ENCODE results near the gene FRAS1.

GRCh38 chr4:78024085-78024484 lies 33.0 kb upstream of the FRAS1 start:
- TF ChIP-seq POLR2A (IDR thresholded peaks at IDR 0.05; ENCODE audit: low read depth, low read length), result no peak
- TF ChIP-seq EZH2 (IDR thresholded peaks at IDR 0.05; ENCODE audit: borderline replicate concordance, low read depth, low read length, severe bottlenecking), result no peak
- TF ChIP-seq, protein P1, sequence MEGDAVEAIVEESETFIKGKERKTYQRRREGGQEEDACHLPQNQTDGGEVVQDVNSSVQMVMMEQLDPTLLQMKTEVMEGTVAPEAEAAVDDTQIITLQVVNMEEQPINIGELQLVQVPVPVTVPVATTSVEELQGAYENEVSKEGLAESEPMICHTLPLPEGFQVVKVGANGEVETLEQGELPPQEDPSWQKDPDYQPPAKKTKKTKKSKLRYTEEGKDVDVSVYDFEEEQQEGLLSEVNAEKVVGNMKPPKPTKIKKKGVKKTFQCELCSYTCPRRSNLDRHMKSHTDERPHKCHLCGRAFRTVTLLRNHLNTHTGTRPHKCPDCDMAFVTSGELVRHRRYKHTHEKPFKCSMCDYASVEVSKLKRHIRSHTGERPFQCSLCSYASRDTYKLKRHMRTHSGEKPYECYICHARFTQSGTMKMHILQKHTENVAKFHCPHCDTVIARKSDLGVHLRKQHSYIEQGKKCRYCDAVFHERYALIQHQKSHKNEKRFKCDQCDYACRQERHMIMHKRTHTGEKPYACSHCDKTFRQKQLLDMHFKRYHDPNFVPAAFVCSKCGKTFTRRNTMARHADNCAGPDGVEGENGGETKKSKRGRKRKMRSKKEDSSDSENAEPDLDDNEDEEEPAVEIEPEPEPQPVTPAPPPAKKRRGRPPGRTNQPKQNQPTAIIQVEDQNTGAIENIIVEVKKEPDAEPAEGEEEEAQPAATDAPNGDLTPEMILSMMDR (IDR thresholded peaks at IDR 0.05; ENCODE audit: extremely low read depth in 1 of 2, insufficient read depth in 1 of 2, low read depth in 1 of 2, low read length in 2 of 2), result no peak
- TF ChIP-seq MYC (IDR thresholded peaks at IDR 0.05; ENCODE audit: low read depth, low read length), result no peak
- TF ChIP-seq FOS (IDR thresholded peaks at IDR 0.05; ENCODE audit: borderline replicate concordance, insufficient read depth, low read length), result no peak
- TF ChIP-seq, protein P2, sequence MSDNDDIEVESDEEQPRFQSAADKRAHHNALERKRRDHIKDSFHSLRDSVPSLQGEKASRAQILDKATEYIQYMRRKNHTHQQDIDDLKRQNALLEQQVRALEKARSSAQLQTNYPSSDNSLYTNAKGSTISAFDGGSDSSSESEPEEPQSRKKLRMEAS (IDR thresholded peaks at IDR 0.05; ENCODE audit: insufficient read depth, insufficient read length), result no peak
- no peak for TF ChIP-seq POLR2AphosphoS5 (IDR thresholded peaks at IDR 0.05; ENCODE audit: insufficient read depth, low read depth, low read length)

Measured in endothelial cell of umbilical vein (primary cell).